Left lung (tissue), 10 donors: ENCODE data around the gene PKHD1. TPM values are rescaled to one million over a fixed set of nuclear protein-coding genes. Genes with fewer than 3 reads are reported as not detected.

Experiments
- ATAC-seq: fragments of 200-7000 bp; cut with Tn5 transposase; one replicate; pipeline ENCODE4 v1.9.1; 2020; ENCODE audit warnings: moderate library complexity
- DNase-seq, 4 donors: peaks; one replicate each; pipeline ENCODE4 v3.0.0-alpha.2; 2013 to 2020
- H3K27ac ChIP-seq, 2 donors: fragments of 200-600 bp; sonication (generic) in 1 of 2; one replicate each; pipeline versions ENCODE4 v1.5.0 to v1.8.0; 2020 to 2021
- H3K27me3 ChIP-seq, 2 donors: fragments of 200-600 bp; sonication (generic) in 1 of 2; one replicate each; pipeline versions ENCODE4 v1.5.0 to v1.8.0; 2020 to 2021
- H3K36me3 ChIP-seq, 2 donors: fragments of 200-600 bp; sonication (generic) in 1 of 2; one replicate each; pipeline versions ENCODE4 v1.5.0 to v1.8.0; 2020 to 2021
- H3K4me1 ChIP-seq, 2 donors: fragments of 200-600 bp; one replicate each; pipeline ENCODE4 v1.8.0; 2021
- H3K4me3 ChIP-seq, 2 donors: fragments of 200-600 bp; sonication (generic) in 1 of 2; one replicate each; pipeline versions ENCODE4 v1.5.0 to v1.8.0; 2020 to 2021; ENCODE audit warnings: mild to moderate bottlenecking in 1 of 2
- H3K9me3 ChIP-seq, 2 donors: fragments of 200-600 bp; sonication (generic) in 1 of 2; one replicate each; pipeline versions ENCODE4 v1.5.0 to v1.8.0; 2020 to 2021
- CTCF ChIP-seq, 2 donors: fragments of 200-600 bp; sonication (generic) in 1 of 2; IDR thresholded peaks; one replicate each; pipeline versions ENCODE4 v1.5.0 to v1.8.0; 2021; ENCODE audit warnings: antibody characterized with exemption in 2 of 2
- intact Hi-C, 2 donors: fragments of 100-400 bp; cut with DNase I; formaldehyde crosslinking; loops; one replicate each; pipeline versions ENCODE4 v1.11.2 to v1.14.2; 2022
- polyA plus RNA-seq, 6 donors: library from polyadenylated mRNA; unstranded; fragments of 120-200 nt; gene quantifications; one replicate each; pipeline ENCODE4 v1.2.1, GENCODE V29; 2013; ENCODE audit not compliant: insufficient read length in 6 of 6
- total RNA-seq, 2 donors: library from RNA; stranded (reverse); fragmentation: NEBNext Ultra II Directional; extraction: Animal tissue kit (Norgen Biotek cat#: 25700); gene quantifications; one replicate each; pipeline ENCODE4 v1.2.1, GENCODE V29; 2021
- donor health status: DM: no; HTN: yes; CAD: no.
- donor health status: DM: no; HTN: no; CAD: no.

The PKHD1 gene
- total and polyA plus RNA-seq, 8 donors = 0.29 to 7.9 (median 6.2) TPM

- intact Hi-C loops = no loop called here
- Histone ChIP-seq H3K27ac (no peak overlapping the region), H3K36me3 (no peaks in the 10 kb centered on the region), H3K9me3 (no peaks in the 10 kb centered on the region), H3K4me1 (no peaks in the 10 kb centered on the region), H3K27me3 (peaks cover 0 to 4% of the 10 kb centered on the region in 2 donors), H3K4me3 (no peak overlapping the region)
- ATAC-seq (no peak), DNase-seq (no peak)
- TF ChIP-seq CTCF (IDR thresholded peaks at IDR 0.05) = no peak
Measured at GRCh38 chr6:52076791-52077179, 10.6 kb downstream of the PKHD1 start.

GRCh38 chr6:52074716-52075115 is 12.7 kb downstream of the PKHD1 start:
- Histone ChIP-seq H3K4me3 (no peak overlapping the region), H3K27me3 (peaks cover 0 to 4% of the 10 kb centered on the region in 2 donors), H3K36me3 (no peaks in the 10 kb centered on the region), H3K9me3 (no peaks in the 10 kb centered on the region), H3K27ac (no peak overlapping the region), H3K4me1 (no peaks in the 10 kb centered on the region)
- intact Hi-C loops = no loop called here
- ATAC-seq = no peak
- no peak for DNase-seq
- TF ChIP-seq CTCF (IDR thresholded peaks at IDR 0.05) = no peak

GRCh38 chr6:52074155-52074554 is 13.3 kb downstream of the PKHD1 start:
- Histone ChIP-seq H3K4me1 (no peaks in the 10 kb centered on the region), H3K9me3 (no peaks in the 10 kb centered on the region), H3K36me3 (no peaks in the 10 kb centered on the region), H3K4me3 (no peak overlapping the region), H3K27me3 (peaks cover 0 to 4% of the 10 kb centered on the region in 2 donors), H3K27ac (no peak overlapping the region)
- no peak for TF ChIP-seq CTCF (IDR thresholded peaks at IDR 0.05)
- intact Hi-C loops = no loop called here
- ATAC-seq (no peak), DNase-seq (no peak)

GRCh38 chr6:52065621-52066020 is 21.8 kb downstream of the PKHD1 start:
- Histone ChIP-seq H3K36me3 (no peaks in the 10 kb centered on the region), H3K27me3 (no peaks in the 10 kb centered on the region), H3K9me3 (no peaks in the 10 kb centered on the region), H3K27ac (no peak overlapping the region), H3K4me1 (peaks cover 0 to 3% of the 10 kb centered on the region in 2 donors), H3K4me3 (no peak overlapping the region)
- ATAC-seq (no peak), DNase-seq (no peak)
- no peak for TF ChIP-seq CTCF (IDR thresholded peaks at IDR 0.05)
- intact Hi-C loops = no loop called here

- intact Hi-C loops = no loop called here
Measured at GRCh38 chr6:52063584-52064344, 23.6 kb downstream of the PKHD1 start.

More at GRCh38 chr6:52063584-52064344, 23.6 kb downstream of the PKHD1 start:
- peak in 1 of 4 donors; percentile 42 for DNase-seq
- ATAC-seq = peak; percentile 91
- TF ChIP-seq CTCF (IDR thresholded peaks at IDR 0.05) = peak; percentile 35
- Histone ChIP-seq H3K36me3 (no peaks in the 10 kb centered on the region), H3K4me1 (peaks cover 0 to 3% of the 10 kb centered on the region in 2 donors), H3K9me3 (no peaks in the 10 kb centered on the region), H3K27ac (no peak overlapping the region), H3K27me3 (no peaks in the 10 kb centered on the region), H3K4me3 (no peak overlapping the region)
